HG02588 (cell line): Measurements from ENCODE around the gene ARID4A.
"Not testable (repeated sequence)": the region's sequence is repeated elsewhere in the genome, so short reads cannot be mapped to it uniquely, and the experiment has no call there.

Source experiments
- ATAC-seq: cut with Tn5 transposase; IDR thresholded peaks from one replicate; pipeline ENCODE4 v1.9.1; 2021; ENCODE audit warnings: mild to moderate bottlenecking, moderate library complexity; ENCODE audit not compliant: unreplicated experiment

The ARID4A gene

GRCh38 chr14:58298477-58299400 lies at the start of gene ARID4A:
Gene ARID4A (plus strand): TSS chr14:58298555. CDS start chr14:58299855, 1,300 bp downstream.
- ATAC-seq = peak; percentile 14

- ATAC-seq = no peak
These were observed 48.7 kb upstream of the ARID4A start for GRCh38 chr14:58249611-58250010.

- ATAC-seq = no peak
These were observed 40.2 kb upstream of the ARID4A start for GRCh38 chr14:58258156-58258555.

- not testable (repeated sequence) for ATAC-seq
These were observed 36.4 kb upstream of the ARID4A start for GRCh38 chr14:58262005-58262404.

- ATAC-seq = no peak
These were observed 33.0 kb upstream of the ARID4A start for GRCh38 chr14:58265401-58265800.

- no peak for ATAC-seq
These were observed 27.7 kb upstream of the ARID4A start for GRCh38 chr14:58270628-58271027.

- ATAC-seq = no peak
These were observed 25.6 kb upstream of the ARID4A start for GRCh38 chr14:58272588-58273372.

GRCh38 chr14:58274881-58275280 lies 23.5 kb upstream of the ARID4A start:
- no peak for ATAC-seq

GRCh38 chr14:58275527-58276190 lies 22.7 kb upstream of the ARID4A start:
- ATAC-seq = no peak

GRCh38 chr14:58276208-58276607 lies 22.1 kb upstream of the ARID4A start:
- no peak for ATAC-seq

GRCh38 chr14:58278177-58278576 lies 20.2 kb upstream of the ARID4A start:
- ATAC-seq = no peak

GRCh38 chr14:58280954-58281787 lies 17.2 kb upstream of the ARID4A start:
- ATAC-seq = no peak

- no peak for ATAC-seq
These were observed 16.4 kb upstream of the ARID4A start for GRCh38 chr14:58281969-58282368.

GRCh38 chr14:58282925-58283593 lies 15.3 kb upstream of the ARID4A start:
- no peak for ATAC-seq

GRCh38 chr14:58283730-58284129 lies 14.6 kb upstream of the ARID4A start:
- ATAC-seq = no peak

- ATAC-seq = no peak
These were observed 13.2 kb upstream of the ARID4A start for GRCh38 chr14:58285132-58285531.

- ATAC-seq = no peak
These were observed 10.7 kb upstream of the ARID4A start for GRCh38 chr14:58287607-58288042.

- no peak for ATAC-seq
These were observed 10.1 kb upstream of the ARID4A start for GRCh38 chr14:58288106-58288792.

GRCh38 chr14:58291646-58292045 lies 6.7 kb upstream of the ARID4A start:
- ATAC-seq = no peak
